IMR-90 (cell line): Measurements from ENCODE around the gene ZNF622. TPM values are rescaled to one million over a fixed set of nuclear protein-coding genes. Genes with fewer than 3 reads are reported as not detected.

Experiments used
- ATAC-seq: fragments of 200-7000 bp; cut with Tn5 transposase; 2 replicates; pipeline ENCODE4 v1.9.1; 2020; ENCODE audit warnings: low read depth, mild to moderate bottlenecking, moderate library complexity
- BruUV-seq: library from RNA; stranded (reverse); fragments of 400-500 nt; replicated peaks from 2 replicates; lab custom pipeline; 2021; lab: Mats Ljungman, UMichigan
- CTCF ChIA-PET: fragments of 300-600 bp; formaldehyde crosslinking; extraction: SDS; loops from one replicate; lab custom pipeline; 2021; ENCODE audit warnings: antibody characterized with exemption; lab: Yijun Ruan, JAX
- POLR2A ChIA-PET: fragments of 300-600 bp; sonication (Branson Sonifier 250); formaldehyde crosslinking; loops from one replicate; lab custom pipeline; 2022; ENCODE audit warnings: antibody characterized with exemption; ENCODE audit not compliant: unreplicated experiment; lab: Charles Lee
- DNase-seq: peaks from one replicate; pipeline ENCODE4 v3.0.0; 2013
- H2AFZ ChIP-seq: replicated peaks from 2 replicates; pipeline ENCODE3; 2013; ENCODE audit warnings: low read length, mild to moderate bottlenecking; ENCODE audit not compliant: poor library complexity
- H2AK5ac ChIP-seq: 2 replicates; pipeline ENCODE4 v1.6.1; 2013; ENCODE audit warnings: low read depth, low read length, inconsistent platforms
- H2AK9ac ChIP-seq: replicated peaks from 2 replicates; pipeline ENCODE3; 2013; ENCODE audit warnings: mild to moderate bottlenecking, low read depth, low read length, moderate library complexity; ENCODE audit not compliant: poor library complexity
- H2BK120ac ChIP-seq: 2 replicates; pipeline ENCODE4 v1.6.1; 2013; ENCODE audit warnings: low read depth, low read length, inconsistent platforms
- H2BK15ac ChIP-seq: 3 replicates; pipeline ENCODE4 v1.6.1; 2013; ENCODE audit warnings: low read depth, low read length, inconsistent platforms
- H2BK20ac ChIP-seq: 2 replicates; pipeline ENCODE4 v1.6.1; 2013; ENCODE audit warnings: low read depth, mild to moderate bottlenecking, inconsistent platforms, low read length, moderate library complexity
- H2BK5ac ChIP-seq: 2 replicates; pipeline ENCODE4 v1.6.1; 2013; ENCODE audit warnings: mild to moderate bottlenecking, low read depth, low read length, inconsistent platforms; ENCODE audit not compliant: poor library complexity, severe bottlenecking
- H3K14ac ChIP-seq: replicated peaks from 2 replicates; pipeline ENCODE4 v1.6.1; 2013; ENCODE audit warnings: low read depth, low read length, inconsistent platforms
- H3K18ac ChIP-seq: 2 replicates; pipeline ENCODE4 v1.6.1; 2013; ENCODE audit warnings: low read depth, low read length, control low read depth
- H3K23ac ChIP-seq: 2 replicates; pipeline ENCODE4 v1.6.1; 2013; ENCODE audit warnings: low read depth, low read length, inconsistent platforms
- H3K27ac ChIP-seq: 2 replicates; pipeline ENCODE4 v1.5.1; 2013; ENCODE audit warnings: mild to moderate bottlenecking, control low read depth, low read length; ENCODE audit not compliant: insufficient read depth
- H3K27me3 ChIP-seq: 2 replicates; pipeline ENCODE4 v1.6.1; 2013; ENCODE audit warnings: low read length; ENCODE audit not compliant: control insufficient read depth, insufficient read depth
- H3K36me3 ChIP-seq: 2 replicates; pipeline ENCODE4 v1.6.1; 2013; ENCODE audit warnings: low read length, mixed read lengths; ENCODE audit not compliant: control insufficient read depth, insufficient read depth
- H3K4ac ChIP-seq: 2 replicates; pipeline ENCODE4 v1.6.1; 2013; ENCODE audit warnings: low read depth, low read length, inconsistent platforms
- H3K4me1 ChIP-seq: 2 replicates; pipeline ENCODE4 v1.6.1; 2013; ENCODE audit warnings: low read length, mixed read lengths; ENCODE audit not compliant: control insufficient read depth, insufficient read depth
- H3K4me2 ChIP-seq: 2 replicates; pipeline ENCODE4 v1.6.1; 2013; ENCODE audit warnings: low read depth, mild to moderate bottlenecking, control low read depth, low read length, moderate library complexity
- H3K4me3 ChIP-seq: 2 replicates; pipeline ENCODE4 v1.5.1; 2013; ENCODE audit warnings: low read depth, mild to moderate bottlenecking, control low read depth, low read length, moderate library complexity; ENCODE audit not compliant: insufficient read depth
- H3K56ac ChIP-seq: 2 replicates; pipeline ENCODE4 v1.6.1; 2013; ENCODE audit warnings: low read length, inconsistent platforms; ENCODE audit not compliant: insufficient read depth; ENCODE audit errors: extremely low read depth
- H3K79me1 ChIP-seq, 2 experiments: 2 replicates each; pipeline ENCODE4 v1.6.1; 2013; ENCODE audit warnings: low read length in 2 of 2, inconsistent platforms in 1 of 2, low read depth in 1 of 2
- H3K9ac ChIP-seq: 2 replicates; pipeline ENCODE4 v1.6.1; 2013; ENCODE audit warnings: low read depth, low read length, control low read depth
- H3K9me1 ChIP-seq: 2 replicates; pipeline ENCODE4 v1.6.1; 2013; ENCODE audit warnings: low read length, inconsistent platforms; ENCODE audit not compliant: insufficient read depth
- H3K9me3 ChIP-seq: 2 replicates; pipeline ENCODE4 v1.6.1; 2013; ENCODE audit warnings: low read length; ENCODE audit not compliant: control insufficient read depth, insufficient read depth
- H4K20me1 ChIP-seq: 2 replicates; pipeline ENCODE4 v1.6.1; 2013; ENCODE audit warnings: low read length, inconsistent platforms; ENCODE audit not compliant: insufficient read depth
- H4K5ac ChIP-seq: 2 replicates; pipeline ENCODE4 v1.6.1; 2013; ENCODE audit warnings: mild to moderate bottlenecking, low read depth, low read length, control low read depth
- H4K8ac ChIP-seq, 2 experiments: 2 replicates each; pipeline ENCODE4 v1.6.1; 2013; ENCODE audit warnings: low read depth in 2 of 2, low read length in 2 of 2, control low read depth in 1 of 2, inconsistent platforms in 1 of 2
- H4K91ac ChIP-seq: 2 replicates; pipeline ENCODE4 v1.6.1; 2013; ENCODE audit warnings: low read depth, low read length, inconsistent platforms; ENCODE audit not compliant: insufficient read depth
- CEBPB ChIP-seq: IDR thresholded peaks from 2 replicates; pipeline ENCODE4 v1.6.1; 2012; ENCODE audit warnings: low read depth, low read length, improper control_type of control experiment
- POLR2A ChIP-seq: IDR thresholded peaks from 2 replicates; pipeline ENCODE4 v1.6.1; 2012; ENCODE audit warnings: mild to moderate bottlenecking, low read depth, low read length
- WGBS, 2 experiments: methylation state at CpG; one replicate each; pipeline versions ENCODE4 v1.1.5 to v1.1.7; 2013; ENCODE audit warnings: missing lambda C conversion rate in 2 of 2; ENCODE audit not compliant: insufficient read length in 1 of 2; ENCODE audit errors: extremely low coverage in 2 of 2; 5-methylcytosine and 5-hydroxymethylcytosine counted together
- dilution Hi-C: fragments of 300-500 bp; cut with HindIII; formaldehyde crosslinking; loops from one replicate; pipeline ENCODE4 v1.14.3; 2018; ENCODE audit warnings: low sequenced_read_pairs; ENCODE audit not compliant: unreplicated experiment
- in situ Hi-C: fragments of 300-500 bp; cut with MboI; formaldehyde crosslinking; loops from 3 replicates; pipeline ENCODE4 v1.14.3; 2019; ENCODE audit warnings: low sequenced_read_pairs, inconsistent platforms, mixed read lengths
- intact Hi-C: fragments of 100-400 bp; cut with micrococcal nuclease; formaldehyde crosslinking; loops from 2 replicates; pipeline ENCODE4 v1.10.0; 2022
- polyA plus RNA-seq, 3 experiments: library from polyadenylated mRNA; depleted of rRNA; stranded (reverse); fragments of >200 nt; gene quantifications; 2 replicates each; pipeline ENCODE4 v1.2.3, GENCODE V29; 2012; ENCODE audit warnings: low replicate concordance in 1 of 3
- total RNA-seq: library from RNA; depleted of rRNA; stranded (reverse); fragments of >200 nt; gene quantifications from 2 replicates; pipeline ENCODE4 v1.2.3, GENCODE V29; 2012

ZNF622 gene
- total and polyA plus RNA-seq, 2 of the 4 experiments (the other 2 are of a cell fraction): 19.5 to 49.3 TPM

GRCh38 chr5:16504571-16504970 lies 39.0 kb upstream of the ZNF622 start:
- H3K27me3 ChIP-seq: peaks cover 22% of the 10 kb centered on the region
- 0 out of 2 replicates have a peak, but pooled peaks cover 2% of the 10 kb centered on the region for H3K9me3 ChIP-seq
- no peak overlapping the region for H4K91ac ChIP-seq
- no peak overlapping the region for H3K9ac ChIP-seq
- H2AFZ ChIP-seq: peak overlapping the region; percentile 5
- ChIA-PET POLR2A (no interaction called here), CTCF (no interaction called here)
- H3K4ac ChIP-seq: no peak overlapping the region
- no peak overlapping the region for H2BK20ac ChIP-seq
- H3K23ac ChIP-seq: no peak overlapping the region
- no peak overlapping the region for H4K5ac ChIP-seq
- H3K27ac ChIP-seq: no peak overlapping the region
- no peaks in the 10 kb centered on the region for H3K79me1 ChIP-seq
- H2BK15ac ChIP-seq: no peak overlapping the region
- dilution Hi-C loops: no loop called here
- no peak overlapping the region for H3K4me3 ChIP-seq
- ATAC-seq (no peak), DNase-seq (no peak)
- H2BK5ac ChIP-seq: no peak overlapping the region
- no peak overlapping the region for H3K56ac ChIP-seq
- H3K36me3 ChIP-seq: no peaks in the 10 kb centered on the region
- H3K4me1 ChIP-seq: peaks cover 2% of the 10 kb centered on the region; the same call in 1 of the 2 replicates
- BruUV-seq: no TSS peak
- 82% methylated on average over 6 of the region's 10 CpGs; no CpG with 5 or more reads in 1 of the 2 experiments for WGBS, 2 experiments
- in situ Hi-C loops: no loop called here
- no peak overlapping the region for H2AK5ac ChIP-seq
- H2BK120ac ChIP-seq: no peak overlapping the region
- H4K20me1 ChIP-seq: no peaks in the 10 kb centered on the region
- no peak overlapping the region for H3K4me2 ChIP-seq
- no peak overlapping the region for H2AK9ac ChIP-seq
- H3K18ac ChIP-seq: no peak overlapping the region
- no peaks in the 10 kb centered on the region for H3K9me1 ChIP-seq
- TF ChIP-seq POLR2A: no peak
- no peak for TF ChIP-seq CEBPB
- intact Hi-C loops: no loop called here
- H4K8ac ChIP-seq: no peak overlapping the region
- no peak overlapping the region for H3K14ac ChIP-seq
